Pulmonary artery endothelial cell (primary cell): ENCODE results near the gene ZNF837. TPM values are rescaled to one million over a fixed set of nuclear protein-coding genes. Genes with fewer than 3 reads are reported as not detected.
"Not testable (repeated sequence)": the region's sequence is repeated elsewhere in the genome, so short reads cannot be mapped to it uniquely, and the experiment has no call there.

ENCODE experiments used
- DNase-seq: peaks from one replicate; pipeline ENCODE4 v3.0.0-alpha.2; 2011; ENCODE audit warnings: low read depth, low spot score
- total RNA-seq: library from RNA; depleted of rRNA; stranded (reverse); fragments of >200 nt; gene quantifications from 2 replicates; pipeline ENCODE4 v1.2.3, GENCODE V29; 2014

ZNF837 gene
- total RNA-seq, 1 donor from 2014 or later, result 1.8 TPM

DNA sequence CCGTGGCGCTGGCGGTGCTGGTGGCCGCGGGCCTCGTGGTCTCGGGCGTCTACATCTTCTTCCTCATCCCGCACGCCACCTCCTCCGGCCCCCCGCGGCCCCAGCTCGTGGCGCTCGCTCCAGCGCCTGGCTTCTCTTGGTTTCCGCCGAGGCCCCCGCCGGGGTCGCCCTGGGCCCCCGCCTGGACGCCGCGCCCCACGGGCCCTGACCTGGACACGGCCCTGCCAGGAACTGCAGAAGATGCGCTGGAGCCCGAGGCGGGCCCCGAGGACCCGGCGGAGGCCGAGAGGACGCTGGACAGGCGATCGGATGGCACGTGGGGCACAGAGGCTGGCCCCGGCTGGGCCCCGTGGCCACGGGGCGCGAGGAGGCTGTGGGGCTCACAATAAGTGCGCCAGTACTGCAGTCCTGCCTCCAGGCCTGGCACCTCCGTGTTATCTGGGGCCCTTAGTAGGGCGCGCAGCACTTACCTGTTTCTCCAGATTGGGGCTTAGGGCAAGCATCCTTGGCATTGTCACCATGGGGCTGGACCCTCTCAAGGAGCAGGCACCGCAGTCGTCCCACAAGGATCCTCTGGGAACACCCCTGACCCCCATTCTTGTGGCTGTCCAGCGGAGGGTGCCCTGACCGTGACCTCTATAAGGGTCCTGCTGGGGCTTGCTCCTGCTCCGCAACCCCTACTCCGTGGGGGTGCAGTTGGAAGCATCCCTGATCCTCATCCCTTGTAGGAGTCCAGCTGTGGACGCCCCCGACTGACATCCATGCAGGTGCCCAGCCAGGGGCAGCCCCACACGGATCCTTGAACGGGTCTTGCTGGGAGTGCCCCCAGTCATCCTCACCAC lies 16.1 kb upstream of the ZNF837 start:
- DNase-seq, result no peak

DNA sequence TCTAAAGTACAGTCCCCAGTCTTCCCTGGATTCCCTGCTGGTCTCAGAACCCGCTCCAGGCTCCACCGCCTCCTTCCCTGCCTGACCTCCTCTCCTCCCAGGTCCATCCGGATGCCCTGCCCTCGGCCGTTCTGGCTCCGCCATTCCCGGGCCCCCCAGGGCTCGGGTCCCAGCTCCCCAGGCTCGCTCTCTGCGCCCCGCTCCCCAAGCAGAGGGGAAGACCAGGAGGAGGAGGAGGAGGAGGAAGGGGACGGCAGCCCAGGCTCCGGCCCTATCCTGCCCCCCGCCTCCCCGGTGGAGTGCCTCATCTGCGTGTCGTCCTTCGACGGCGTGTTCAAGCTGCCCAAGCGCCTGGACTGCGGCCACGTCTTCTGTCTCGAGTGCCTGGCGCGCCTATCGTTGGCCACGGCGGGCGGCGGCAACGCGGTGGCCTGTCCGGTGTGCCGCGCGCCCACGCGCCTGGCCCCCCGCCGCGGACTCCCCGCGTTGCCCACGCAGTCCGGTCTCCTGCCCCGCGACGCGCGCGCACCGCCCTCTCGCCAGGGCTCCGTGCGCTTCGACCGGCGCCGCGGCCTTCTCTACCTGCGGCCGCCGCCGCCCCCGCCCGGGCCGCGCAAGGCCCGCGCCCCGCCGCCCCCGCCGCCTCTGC lies 15.3 kb upstream of the ZNF837 start:
- no peak for DNase-seq

DNA sequence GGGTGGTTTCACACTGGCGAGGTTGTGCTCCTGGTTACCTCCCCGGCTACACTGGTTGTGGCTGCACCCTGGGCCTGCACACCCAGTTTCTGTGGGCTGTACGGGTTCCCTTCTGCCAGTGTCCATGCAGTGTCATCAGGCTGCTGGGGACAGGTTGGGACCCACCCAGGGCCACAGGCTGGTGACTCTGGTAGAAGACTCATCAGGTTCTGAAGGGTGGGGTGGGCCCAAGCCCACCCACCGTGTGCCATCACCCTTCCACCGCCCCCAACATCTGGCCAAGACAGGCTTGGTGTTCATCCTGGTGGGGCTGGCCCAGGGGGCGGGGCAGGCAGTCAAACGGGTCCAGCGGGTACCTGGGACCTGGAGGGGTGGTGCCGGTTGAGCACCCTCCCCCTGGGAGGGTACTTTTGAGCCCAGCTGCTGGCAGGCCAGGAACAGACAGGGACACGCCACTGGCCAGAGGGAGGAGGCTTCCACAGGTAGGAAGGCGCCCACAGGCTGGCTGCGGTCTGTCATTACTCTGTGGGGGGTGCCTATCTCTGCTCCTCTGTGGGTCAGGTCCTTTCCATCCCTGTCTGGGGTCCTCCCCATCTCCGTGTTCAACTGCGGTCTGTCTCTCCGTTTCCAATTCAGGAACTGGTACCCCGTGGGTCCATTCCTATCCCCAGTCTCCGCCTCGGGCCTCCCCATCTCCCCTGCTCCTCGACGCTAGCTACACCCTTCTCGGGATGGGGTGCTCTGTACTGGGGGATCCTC lies 14.6 kb upstream of the ZNF837 start, which contains the start of gene RNF225:
TSS of gene RNF225 (plus strand) at position 437 of the 759 bp plus-strand sequence. CDS start 434 bp downstream, outside the sequence.
- DNase-seq, result no peak

DNA sequence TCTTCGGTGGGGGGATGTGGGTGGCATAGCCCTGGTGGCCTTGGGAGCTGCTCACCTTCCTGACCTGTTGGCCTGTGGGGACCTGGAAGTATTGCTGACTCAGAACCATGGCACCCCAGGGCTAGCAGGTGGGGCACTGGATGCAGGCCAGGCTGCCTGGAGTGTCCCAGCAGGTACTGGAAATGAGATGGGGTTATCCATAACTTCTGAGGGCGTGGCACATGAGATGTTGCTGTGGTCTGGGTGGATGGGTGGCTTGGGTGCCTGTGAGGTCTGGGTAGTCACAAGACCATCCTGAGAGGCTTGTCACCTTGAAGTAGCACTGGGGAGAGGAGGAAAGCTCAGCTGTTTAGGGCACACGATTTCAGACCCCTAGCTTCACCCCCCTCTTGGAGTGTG lies 14.0 kb upstream of the ZNF837 start:
- no peak for DNase-seq

DNA sequence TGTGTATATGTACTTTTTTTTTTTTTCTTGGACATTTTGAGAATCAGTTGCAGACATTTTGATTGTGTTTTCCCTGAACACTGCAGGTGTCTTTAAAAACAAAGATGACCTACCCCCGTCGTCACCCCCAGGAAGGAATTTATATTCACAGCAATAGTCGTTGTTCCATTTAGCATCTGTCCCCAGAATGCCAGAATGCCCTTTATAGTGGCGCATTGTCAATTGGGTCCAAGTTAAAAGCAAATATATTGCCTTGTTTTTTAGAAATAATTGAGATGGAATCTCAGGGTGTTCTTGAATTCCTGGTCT lies 12.8 kb upstream of the ZNF837 start:
- no peak for DNase-seq

DNA sequence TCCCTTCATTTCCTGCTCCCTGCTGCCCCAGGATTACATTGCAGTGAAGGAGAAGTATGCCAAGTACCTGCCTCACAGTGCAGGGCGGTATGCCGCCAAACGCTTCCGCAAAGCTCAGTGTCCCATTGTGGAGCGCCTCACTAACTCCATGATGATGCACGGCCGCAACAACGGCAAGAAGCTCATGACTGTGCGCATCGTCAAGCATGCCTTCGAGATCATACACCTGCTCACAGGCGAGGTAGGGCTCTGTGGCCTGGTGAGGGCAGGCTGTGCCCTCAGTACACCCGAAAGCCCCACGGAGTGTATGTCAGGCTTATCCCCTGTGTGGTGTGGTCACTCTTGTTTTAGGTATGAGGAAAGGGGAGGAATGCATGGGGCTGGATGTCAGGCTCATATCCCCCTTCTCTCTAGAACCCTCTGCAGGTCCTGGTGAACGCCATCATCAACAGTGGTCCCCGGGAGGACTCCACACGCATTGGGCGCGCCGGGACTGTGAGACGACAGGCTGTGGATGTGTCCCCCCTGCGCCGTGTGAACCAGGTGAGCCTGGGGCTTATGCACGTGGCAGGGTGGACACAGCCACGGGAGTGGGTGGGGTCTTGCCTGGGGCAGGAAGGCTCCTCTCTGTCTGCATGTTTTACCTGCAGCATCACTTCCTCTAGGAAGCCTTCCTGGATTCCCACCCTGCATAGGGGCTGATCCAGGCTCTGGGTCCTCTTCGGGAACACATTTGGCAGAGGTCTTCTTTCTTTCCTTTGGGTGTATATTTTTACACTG lies 12.3 kb upstream of the ZNF837 start:
- no peak for DNase-seq

DNA sequence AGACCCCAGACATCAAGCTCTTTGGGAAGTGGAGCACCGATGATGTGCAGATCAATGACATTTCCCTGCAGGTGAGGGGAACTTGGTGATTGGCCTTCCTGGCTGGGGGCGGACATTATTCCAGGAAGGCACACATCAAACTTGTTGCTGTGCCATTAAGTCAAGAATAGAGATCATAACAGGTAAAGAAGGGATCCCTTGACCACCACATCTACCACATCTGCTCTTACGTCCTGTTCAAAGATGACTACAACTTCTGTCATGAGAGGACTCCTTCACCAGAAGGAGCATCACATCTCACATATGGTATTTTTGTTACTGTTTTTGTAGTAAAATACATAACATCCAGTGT lies 7.3 kb upstream of the ZNF837 start:
- DNase-seq, result no peak

DNA sequence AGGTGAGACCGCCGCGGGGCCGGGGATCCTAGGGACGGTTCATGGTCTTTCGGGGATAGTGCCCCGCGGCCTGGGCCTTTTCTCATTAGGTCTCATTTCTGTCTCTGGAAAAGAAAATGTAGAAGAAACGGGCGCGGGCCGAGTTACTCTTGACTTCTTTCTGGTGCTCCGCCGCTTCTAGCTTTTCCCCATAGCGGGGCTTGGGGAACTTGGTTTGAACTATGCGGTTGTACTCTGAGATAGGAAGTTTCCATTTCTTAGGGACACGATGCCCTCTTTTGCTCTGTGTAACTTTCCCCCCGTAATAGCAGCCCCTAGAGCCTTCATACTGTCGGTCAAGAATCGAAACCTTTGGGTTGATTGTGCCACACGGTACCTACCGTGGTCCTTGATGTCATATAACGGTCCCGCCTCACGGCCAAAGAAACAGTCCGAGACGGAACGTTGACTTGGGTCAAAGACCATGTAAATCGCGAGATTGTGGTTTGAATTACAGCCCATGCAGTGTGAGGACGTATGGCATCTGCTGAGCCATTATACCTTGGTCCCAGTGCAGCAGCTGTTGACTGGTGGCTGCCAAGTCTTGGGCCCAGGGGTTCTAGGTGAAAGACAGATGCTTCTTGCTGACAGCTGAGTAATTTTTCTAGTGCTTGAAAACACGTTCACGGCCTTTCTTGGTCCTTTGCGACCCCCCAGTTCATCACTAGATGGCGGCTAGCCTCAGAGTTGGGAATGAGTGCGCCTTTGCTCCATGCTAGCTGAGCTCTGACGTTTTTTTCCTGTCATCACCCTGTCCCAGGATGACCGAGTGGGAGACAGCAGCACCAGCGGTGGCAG lies 6.7 kb upstream of the ZNF837 start:
- no peak for DNase-seq

DNA sequence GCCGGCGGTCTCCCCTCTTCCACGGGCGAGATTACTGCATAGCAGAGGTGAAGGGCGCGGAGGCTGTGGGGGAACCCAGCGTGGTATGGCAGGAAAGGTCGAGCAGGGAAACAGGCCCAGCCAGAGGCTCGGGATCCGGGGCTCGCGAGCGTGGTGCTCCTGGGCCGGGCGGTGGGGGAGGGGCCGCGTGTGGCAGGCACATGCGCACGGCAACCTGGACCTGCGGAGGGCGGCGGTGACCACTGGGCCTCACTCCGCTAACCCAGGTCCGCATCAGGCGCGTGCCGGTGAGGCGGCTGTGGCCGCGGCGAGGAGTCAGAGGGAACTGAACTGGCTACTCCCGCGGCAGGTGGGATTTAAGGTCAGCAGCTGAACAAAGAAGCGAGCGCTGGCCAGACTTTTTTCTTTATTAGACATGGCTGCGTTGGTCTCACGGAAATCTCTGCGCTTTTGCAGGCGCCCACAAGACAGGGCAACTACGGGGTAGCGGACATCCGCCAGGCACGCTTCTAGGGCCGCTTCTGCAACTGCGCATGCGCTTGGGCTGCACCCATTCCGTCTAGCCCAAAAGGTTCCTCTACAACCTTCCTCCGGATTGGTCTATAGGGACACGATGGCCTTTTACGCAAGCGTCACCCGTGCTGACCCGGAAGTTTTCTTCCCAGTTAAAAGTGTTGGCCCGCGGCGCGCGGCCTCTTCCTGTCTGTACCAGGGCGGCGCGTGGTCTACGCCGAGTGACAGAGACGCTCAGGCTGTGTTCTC lies 5.9 kb upstream of the ZNF837 start, which contains the start of gene RPS5:
TSS of gene RPS5 (plus strand) at position 694 of the 762 bp plus-strand sequence. CDS start 869 bp downstream, outside the sequence.
- peak; percentile 95 for DNase-seq

DNA sequence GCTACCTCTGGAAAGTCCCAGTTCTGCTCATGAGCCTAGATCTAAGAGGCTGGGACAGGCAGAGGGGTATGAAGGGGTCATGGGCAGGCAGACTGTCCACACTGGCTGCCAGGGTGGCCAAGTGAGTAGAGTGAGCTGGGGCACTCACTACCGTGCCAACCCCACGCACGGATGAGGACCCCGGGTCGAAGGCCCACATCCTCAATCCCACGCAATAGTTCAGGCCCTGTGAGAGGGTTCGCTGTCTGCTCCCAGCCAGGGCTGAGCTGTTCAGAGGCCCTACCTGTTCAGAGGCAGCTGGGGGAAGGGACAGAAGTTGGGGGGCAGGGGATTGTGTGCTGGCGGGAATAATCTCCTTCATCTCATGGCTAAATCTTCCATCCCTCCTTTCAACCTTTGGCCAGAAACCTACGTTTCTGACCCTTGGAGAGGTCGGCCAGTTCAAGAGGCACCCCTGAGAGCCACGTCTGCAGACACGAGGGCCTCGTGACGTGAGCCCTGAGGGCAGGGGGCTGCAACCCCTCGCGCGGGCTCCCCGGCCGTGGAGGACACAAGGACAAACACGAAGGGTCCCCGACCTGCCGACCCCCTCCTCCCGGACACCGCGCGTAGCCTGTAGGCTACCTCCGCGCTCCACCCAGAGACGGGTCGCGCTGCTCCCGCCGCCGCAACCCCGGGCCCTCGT lies 5.2 kb upstream of the ZNF837 start:
- no peak for DNase-seq

DNA sequence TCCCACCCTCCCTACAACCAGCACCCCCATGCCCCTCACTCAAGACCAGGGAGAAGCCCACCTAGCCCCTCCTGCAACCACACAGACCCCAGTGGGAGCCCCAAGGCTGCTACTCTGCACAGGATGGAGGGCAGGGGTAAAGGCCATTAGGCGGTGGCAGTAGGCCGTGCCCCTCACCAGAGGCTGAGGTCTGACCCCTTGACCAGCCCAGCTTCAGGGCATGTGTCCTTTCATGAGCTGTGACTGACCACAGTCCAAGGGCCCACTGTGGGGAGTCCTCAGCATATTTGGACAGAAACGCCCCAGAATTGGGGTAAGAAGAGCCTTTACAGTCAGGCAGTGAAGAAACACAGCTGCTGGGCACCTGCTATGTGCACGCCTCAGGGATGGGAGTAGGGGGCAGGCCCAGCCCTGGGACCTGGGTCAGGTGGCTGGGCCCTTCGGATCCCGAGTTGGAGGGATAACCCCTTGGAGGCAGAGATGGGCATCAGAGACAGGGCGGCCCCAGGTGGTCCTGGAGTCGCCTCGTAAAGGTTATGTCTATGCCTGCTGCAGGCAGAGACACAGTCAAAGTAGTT lies 4.6 kb upstream of the ZNF837 start:
- no peak for DNase-seq

DNA sequence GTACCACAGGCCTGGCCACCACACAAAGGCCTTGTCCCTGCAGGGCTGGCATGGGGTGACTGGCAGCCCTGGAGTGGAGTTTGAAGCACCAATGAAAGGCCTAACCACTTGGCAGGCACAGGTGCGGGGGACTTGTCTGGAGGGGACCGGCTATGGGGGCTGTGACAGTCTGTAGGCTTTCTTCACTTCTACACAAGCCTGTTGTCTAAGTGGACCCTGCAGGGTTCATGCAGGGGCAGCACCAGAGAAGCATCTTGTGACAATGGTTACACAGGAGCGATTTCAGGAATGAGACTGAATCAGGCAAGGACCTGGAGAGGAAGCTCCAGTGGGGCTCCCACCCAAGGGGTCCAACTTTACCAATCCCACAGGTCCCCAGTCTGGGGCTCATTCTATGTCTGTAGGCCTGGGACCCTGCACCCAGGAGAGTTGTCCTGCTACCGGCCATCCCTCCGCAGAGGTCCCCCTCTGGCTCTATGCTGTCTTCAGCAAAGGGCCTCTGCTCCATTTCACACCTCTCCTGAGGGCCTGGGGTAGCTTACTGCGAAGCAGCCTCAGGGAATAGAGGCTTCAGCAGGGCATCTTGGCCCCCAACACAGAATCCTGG lies 2.3 kb upstream of the ZNF837 start:
- no peak for DNase-seq

DNA sequence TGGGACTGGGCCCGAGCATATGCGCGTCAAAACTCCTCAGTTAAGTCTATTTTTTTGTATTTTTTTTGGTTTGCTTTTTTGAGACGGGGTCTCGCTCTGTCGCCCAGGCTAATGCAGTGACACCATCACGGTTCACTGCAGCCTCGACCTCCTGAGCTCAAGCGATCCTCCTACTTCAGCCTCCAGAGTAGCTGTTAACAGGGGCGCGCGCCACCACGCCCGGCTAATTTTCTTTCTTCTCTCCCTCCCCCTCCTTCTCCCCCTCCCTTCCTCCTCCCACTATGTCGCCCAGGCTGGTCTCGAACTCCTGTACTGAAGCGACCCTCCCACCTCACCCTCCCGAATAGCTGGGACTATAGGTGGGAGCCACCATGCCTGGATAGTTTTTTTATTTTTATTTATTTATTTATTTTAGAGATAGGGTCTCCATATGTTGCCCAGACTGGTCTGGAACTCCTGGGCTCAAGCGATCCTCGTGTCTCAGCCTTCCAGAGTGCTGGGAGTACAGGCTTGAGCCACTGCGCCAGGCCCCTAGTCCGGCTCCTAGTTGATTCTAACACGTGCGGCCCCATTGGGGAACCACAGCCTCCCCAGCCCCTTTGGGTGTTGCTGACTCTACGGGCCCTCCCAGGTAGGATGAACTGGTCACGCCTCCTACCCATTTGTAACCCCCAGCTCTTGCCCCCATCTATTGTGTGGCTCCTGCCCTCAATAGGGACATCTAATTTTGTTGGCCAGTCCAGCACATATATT lies 806 bp upstream of the ZNF837 start:
- no peak for DNase-seq

DNA sequence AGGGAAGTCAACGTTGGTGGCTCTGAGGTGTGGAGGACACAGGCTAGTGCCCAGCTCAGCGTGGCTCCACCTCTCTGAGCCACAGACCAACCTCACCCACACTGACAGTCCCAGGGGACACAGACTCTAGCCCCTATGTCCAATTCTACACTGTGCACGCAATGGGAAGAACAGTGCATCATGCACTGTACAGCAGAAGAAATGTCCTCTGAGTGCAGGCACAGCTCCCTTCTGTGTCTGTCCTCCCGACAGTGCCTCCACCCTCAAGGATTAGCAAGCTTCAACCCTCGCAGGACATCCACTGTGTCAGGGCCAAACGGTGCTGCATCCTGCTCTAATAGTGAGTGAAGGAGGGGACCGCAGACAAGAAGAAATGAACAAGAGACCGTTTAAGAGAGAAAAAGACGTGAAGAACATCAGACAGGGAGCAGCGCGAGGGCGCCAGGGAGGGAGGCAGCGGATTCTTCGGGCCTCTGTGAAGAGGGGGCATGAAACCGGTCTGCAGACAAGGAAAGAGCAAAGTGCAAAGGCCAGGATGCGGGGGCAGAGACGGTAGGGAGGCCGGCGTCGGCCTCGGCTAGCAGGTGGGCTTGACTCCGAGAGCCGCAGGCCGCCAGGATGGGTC lies 681 bp downstream of the ZNF837 start:
- no peak for DNase-seq

DNA sequence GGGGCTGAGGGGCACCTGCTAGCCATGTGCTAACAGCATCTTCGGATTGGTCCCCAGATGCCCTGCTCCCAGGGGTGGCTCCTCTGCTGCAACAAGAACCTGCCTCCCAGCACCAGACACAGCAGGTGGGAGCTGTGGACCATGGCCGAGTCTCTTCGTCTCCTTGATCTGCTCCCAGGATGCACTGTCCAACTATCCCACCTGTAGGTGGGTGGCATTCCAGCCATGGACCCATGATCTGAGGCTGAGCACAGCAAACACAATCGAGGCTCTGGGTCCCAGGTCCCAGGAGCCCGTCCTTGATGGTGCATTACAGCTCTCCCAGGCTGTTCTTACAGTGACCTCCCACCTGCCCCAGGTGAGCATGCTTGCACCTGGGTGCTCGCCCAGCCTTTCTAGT lies 1.6 kb downstream of the ZNF837 start:
- DNase-seq, result no peak

DNA sequence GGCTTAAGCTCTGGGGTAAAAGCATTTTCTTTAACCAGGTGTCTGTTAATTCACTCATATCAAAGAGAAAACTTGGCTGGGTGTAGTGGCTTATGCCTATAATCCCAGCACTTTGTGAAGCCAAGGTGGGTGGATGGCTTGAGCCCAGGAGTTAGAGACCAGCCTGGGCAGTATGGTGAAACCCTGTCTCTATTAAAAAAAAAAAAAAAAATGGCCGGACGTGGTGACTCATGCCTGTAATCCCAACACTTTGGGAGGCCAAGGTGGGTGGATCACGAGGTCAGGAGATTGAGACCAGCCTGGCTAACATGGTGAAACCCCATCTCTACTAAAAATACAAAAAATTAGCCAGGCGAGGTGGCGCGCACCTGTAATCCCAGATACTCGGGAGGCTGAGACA lies 4.1 kb downstream of the ZNF837 start:
- DNase-seq, result not testable (repeated sequence)

DNA sequence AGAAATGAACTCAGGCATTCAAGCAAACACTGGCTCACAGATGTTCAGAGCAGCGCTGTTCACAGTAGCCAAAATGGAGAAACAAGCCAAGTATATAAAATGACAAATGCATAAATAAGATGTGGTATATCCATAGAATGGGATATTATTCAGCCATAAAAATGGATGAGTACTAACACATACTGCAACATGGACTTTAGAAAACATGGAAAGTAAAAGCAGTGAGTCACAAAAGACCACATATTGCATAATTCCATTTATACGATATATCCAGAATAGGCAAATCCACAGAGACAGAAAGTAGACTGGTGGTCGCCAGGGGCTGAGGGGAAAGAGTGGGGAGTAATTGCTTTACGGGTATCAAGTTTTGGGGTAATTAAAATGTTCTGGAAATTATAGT lies 6.6 kb downstream of the ZNF837 start:
- DNase-seq, result no peak
